Tibial nerve (tissue), 4 donors: ENCODE data around the gene SDK1. TPM values are rescaled to one million over a fixed set of nuclear protein-coding genes. Genes with fewer than 3 reads are reported as not detected.

ENCODE experiments used
- DNase-seq, 2 donors: peaks; one replicate each; pipeline ENCODE4 v3.0.0-alpha.2; 2019; ENCODE audit warnings: low spot score in 2 of 2
- H3K27ac ChIP-seq, 4 donors: fragments of 200-600 bp; sonication (generic) in 3 of 4; one replicate each; pipeline ENCODE4 v1.5.1; 2017 to 2019; ENCODE audit warnings: mild to moderate bottlenecking in 1 of 4
- H3K27me3 ChIP-seq, 2 donors: fragments of 200-600 bp; sonication (generic) in 1 of 2; one replicate each; pipeline versions ENCODE4 v1.5.1 to v1.6.0; 2017 to 2019
- H3K36me3 ChIP-seq, 3 donors: fragments of 200-600 bp; sonication (generic); one replicate each; pipeline ENCODE4 v1.5.1; 2018 to 2019
- H3K4me1 ChIP-seq, 4 donors: fragments of 200-600 bp; sonication (generic) in 3 of 4; one replicate each; pipeline ENCODE4 v1.5.1; 2017 to 2019
- H3K4me3 ChIP-seq, 4 donors: fragments of 200-600 bp; sonication (generic) in 3 of 4; one replicate each; pipeline ENCODE4 v1.5.1; 2017 to 2019; ENCODE audit warnings: mild to moderate bottlenecking in 1 of 4, moderate library complexity in 1 of 4
- H3K9me3 ChIP-seq, 4 donors: fragments of 200-600 bp; sonication (generic) in 3 of 4; one replicate each; pipeline ENCODE4 v1.5.1; 2017 to 2019
- EP300 ChIP-seq, 2 donors: sonication (generic); formaldehyde crosslinking; IDR thresholded peaks; one replicate each; pipeline ENCODE4 v1.6.1; 2017; ENCODE audit warnings: antibody characterized with exemption in 2 of 2, mild to moderate bottlenecking in 1 of 2
- POLR2A ChIP-seq, 2 donors: fragments of 450-650 bp; IDR thresholded peaks; one replicate each; pipeline ENCODE4 v1.6.1; 2017; ENCODE audit warnings: antibody characterized with exemption in 2 of 2, mild to moderate bottlenecking in 2 of 2, moderate library complexity in 2 of 2
- WGBS, 2 donors: methylation state at CpG; one replicate each; pipeline ENCODE4 v1.1.5; 2018; 5-methylcytosine and 5-hydroxymethylcytosine counted together
- total RNA-seq, 4 donors: library from RNA; depleted of rRNA; stranded (reverse); fragments of >200 nt; gene quantifications; one replicate each; pipeline ENCODE4 v1.1.0, GENCODE V29; 2016
- TF ChIP-seq, protein P1 (sequence below), 5 experiments: fragments of 200-600 bp in 3 of 5; fragments of 450-650 bp in 2 of 5; sonication (generic) in 3 of 5; IDR thresholded peaks; one replicate each; pipeline ENCODE4 v1.5.1; 2016 to 2019; ENCODE audit warnings: antibody characterized with exemption in 5 of 5, mild to moderate bottlenecking in 3 of 5, moderate library complexity in 2 of 5

Gene SDK1
- total RNA-seq, 4 donors from 2014 or later = 8.2 to 16.2 (median 12.9) TPM

DNA sequence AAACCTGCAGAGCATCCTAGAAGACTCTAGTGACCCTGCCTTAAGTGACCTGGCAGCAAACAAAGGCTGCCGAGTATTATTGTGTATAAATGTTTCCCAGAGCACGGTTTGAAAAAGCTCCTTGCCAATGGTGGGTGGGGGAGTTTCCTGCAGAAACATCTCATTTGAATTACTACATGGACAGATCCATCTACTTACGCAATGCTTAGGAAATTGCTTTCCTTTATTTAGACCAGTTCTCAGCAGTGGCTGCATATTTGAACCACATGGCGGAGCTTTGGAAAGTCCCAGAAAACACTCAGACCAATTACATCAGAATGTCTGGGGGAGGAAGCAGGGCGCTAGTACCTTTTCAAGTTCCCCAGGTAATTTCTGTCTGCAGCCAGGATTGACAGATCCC, 560.9 kb downstream of the SDK1 start:
- no peak overlapping the region for H3K4me3 ChIP-seq
- H3K27me3 ChIP-seq = no peaks in the 10 kb centered on the region
- H3K9me3 ChIP-seq = peaks cover 0 to 3% (median 0%) of the 10 kb centered on the region in 4 donors
- 23 to 34% methylated on average over 5 of the region's 5 CpGs for WGBS, 2 donors
- H3K36me3 ChIP-seq = no peaks in the 10 kb centered on the region
- TF ChIP-seq EP300 (IDR thresholded peaks at IDR 0.05) (peak in 1 of 2 donors; percentile 67), POLR2A (IDR thresholded peaks at IDR 0.05) (no peak)
- no peak overlapping the region for H3K27ac ChIP-seq
- DNase-seq = peak in 1 of 2 donors; percentile 32
- H3K4me1 ChIP-seq = peaks cover 0 to 13% (median 0%) of the 10 kb centered on the region in 4 donors

DNA sequence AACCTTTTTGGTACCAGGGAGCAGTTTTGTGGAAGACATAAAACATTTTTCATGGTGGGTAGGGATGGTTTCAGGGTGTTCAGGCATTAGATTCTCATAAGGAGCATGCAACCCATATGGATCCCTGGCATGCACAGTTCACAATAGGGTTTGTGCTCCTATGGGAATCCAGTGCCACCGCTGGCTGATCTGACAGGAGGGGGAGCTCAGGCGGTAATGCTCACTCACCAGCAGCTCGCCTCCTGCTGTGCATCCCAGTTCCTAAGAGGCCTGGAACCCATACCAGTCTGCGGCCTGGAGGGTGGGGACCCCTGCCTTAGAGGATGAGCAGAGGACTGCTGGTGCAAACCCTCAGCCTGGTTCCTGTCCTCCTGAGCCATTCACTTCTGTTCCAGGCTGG, 561.7 kb downstream of the SDK1 start:
- no peak for DNase-seq
- Histone ChIP-seq H3K9me3 (peaks cover 0 to 3% (median 0%) of the 10 kb centered on the region in 4 donors), H3K36me3 (no peaks in the 10 kb centered on the region), H3K4me1 (peaks cover 0 to 13% (median 0%) of the 10 kb centered on the region in 4 donors), H3K4me3 (no peak overlapping the region), H3K27me3 (no peaks in the 10 kb centered on the region), H3K27ac (no peak overlapping the region)
- WGBS, 2 donors = 88% methylated on average over 4 of the region's 4 CpGs; no CpG with 5 or more reads in 1 of the 2 donors
- no peak for TF ChIP-seq POLR2A (IDR thresholded peaks at IDR 0.05)
- TF ChIP-seq EP300 (IDR thresholded peaks at IDR 0.05) = no peak
- TF ChIP-seq, protein P1, sequence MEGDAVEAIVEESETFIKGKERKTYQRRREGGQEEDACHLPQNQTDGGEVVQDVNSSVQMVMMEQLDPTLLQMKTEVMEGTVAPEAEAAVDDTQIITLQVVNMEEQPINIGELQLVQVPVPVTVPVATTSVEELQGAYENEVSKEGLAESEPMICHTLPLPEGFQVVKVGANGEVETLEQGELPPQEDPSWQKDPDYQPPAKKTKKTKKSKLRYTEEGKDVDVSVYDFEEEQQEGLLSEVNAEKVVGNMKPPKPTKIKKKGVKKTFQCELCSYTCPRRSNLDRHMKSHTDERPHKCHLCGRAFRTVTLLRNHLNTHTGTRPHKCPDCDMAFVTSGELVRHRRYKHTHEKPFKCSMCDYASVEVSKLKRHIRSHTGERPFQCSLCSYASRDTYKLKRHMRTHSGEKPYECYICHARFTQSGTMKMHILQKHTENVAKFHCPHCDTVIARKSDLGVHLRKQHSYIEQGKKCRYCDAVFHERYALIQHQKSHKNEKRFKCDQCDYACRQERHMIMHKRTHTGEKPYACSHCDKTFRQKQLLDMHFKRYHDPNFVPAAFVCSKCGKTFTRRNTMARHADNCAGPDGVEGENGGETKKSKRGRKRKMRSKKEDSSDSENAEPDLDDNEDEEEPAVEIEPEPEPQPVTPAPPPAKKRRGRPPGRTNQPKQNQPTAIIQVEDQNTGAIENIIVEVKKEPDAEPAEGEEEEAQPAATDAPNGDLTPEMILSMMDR (IDR thresholded peaks at IDR 0.05) = no peak

DNA sequence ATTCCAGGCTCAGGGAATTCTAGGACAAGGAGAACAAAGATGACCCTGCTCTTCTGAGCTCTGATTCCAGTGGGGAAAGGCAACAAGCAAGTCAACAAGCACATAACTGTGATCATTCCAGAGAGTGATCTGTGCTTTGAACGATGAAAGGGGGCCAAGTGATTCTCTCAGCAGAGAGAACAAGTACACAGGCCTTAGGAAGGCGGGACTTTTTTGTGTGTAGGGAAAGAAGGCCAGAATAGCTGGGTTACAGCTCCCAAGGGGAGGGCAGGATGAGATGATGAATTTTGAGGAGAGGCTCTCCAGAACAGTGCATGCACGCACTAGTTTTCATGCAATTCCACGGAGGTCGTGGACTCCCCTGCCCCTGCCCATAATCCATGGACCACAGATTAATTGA, 565.2 kb downstream of the SDK1 start:
- Histone ChIP-seq H3K4me1 (peaks cover 0 to 13% (median 0%) of the 10 kb centered on the region in 4 donors), H3K27ac (peak overlapping the region in 2 of 4 donors; percentile 31 to 41), H3K4me3 (no peak overlapping the region), H3K27me3 (no peaks in the 10 kb centered on the region), H3K9me3 (peaks cover 0 to 3% (median 0%) of the 10 kb centered on the region in 4 donors), H3K36me3 (no peaks in the 10 kb centered on the region)
- DNase-seq = peak in 1 of 2 donors; percentile 12
- TF ChIP-seq EP300 (IDR thresholded peaks at IDR 0.05) (no peak), POLR2A (IDR thresholded peaks at IDR 0.05) (no peak)
- TF ChIP-seq, protein P1 (IDR thresholded peaks at IDR 0.05) = no peak
- WGBS, 2 donors = 55 to 62% methylated on average over 5 of the region's 5 CpGs

DNA sequence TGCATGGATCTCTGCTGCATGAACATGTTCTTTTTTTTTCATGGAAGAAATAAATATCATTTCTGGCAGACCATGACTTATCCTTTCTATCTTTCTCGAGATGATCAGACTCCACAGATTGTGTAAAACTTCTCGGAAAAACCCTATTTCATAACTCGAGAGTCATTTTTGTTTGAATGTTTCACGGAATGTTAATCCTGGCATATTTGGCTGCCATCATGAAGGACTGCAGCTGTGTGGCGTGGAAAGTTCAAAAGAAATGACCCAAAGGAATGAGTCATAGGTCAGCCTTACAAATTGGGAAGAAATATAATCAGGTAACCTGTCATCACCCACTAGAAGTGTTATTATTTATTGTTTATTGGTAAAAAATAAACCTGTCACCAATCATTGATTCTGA, 566.8 kb downstream of the SDK1 start:
- DNase-seq = no peak
- no peaks in the 10 kb centered on the region for H3K4me1 ChIP-seq
- H3K27ac ChIP-seq = no peak overlapping the region
- TF ChIP-seq, protein P1 (IDR thresholded peaks at IDR 0.05) = no peak
- TF ChIP-seq EP300 (IDR thresholded peaks at IDR 0.05) = no peak
- TF ChIP-seq POLR2A (IDR thresholded peaks at IDR 0.05) = no peak
- no peaks in the 10 kb centered on the region for H3K27me3 ChIP-seq
- H3K4me3 ChIP-seq = no peak overlapping the region
- peaks cover 0 to 7% (median under 1%) of the 10 kb centered on the region in 4 donors for H3K9me3 ChIP-seq
- no peaks in the 10 kb centered on the region for H3K36me3 ChIP-seq
- 68 to 80% methylated on average over 5 of the region's 5 CpGs for WGBS, 2 donors

DNA sequence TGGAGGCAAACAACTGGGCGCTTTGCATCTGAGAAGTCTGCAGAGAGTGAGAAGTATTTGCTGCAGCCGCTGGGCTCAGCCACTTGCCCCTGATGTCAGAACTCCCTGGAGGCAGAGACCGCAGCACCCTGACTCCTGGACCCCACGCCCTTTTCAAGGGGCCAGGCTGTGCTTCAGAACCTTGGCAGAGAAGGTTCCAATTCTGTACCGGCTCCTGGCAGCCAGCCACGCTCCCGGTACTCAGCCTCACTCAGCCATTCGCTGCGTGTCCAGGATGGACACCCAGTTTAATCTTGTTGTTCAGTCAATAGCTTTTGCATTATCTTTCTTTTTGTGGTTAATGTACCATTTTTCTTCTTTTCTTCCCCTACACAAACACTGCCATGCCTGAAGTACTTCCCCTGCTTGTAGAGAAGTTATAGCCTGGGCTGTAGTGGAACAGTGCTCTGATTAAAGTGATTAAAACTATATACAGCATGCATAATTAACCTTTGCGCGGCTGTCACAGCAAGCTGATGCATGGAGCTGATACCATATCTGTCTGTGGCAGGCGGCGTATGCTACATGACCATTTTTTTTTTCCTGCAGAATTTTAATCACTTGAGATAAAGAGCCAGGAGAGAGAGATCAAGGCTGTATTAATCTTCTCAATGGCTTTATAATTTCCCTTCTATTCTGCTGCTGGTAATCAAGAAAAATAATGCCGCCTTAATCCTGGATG, 578.5 kb downstream of the SDK1 start:
- Histone ChIP-seq H3K4me1 (no peaks in the 10 kb centered on the region), H3K4me3 (no peak overlapping the region), H3K9me3 (peaks cover 0 to 2% (median 0%) of the 10 kb centered on the region in 4 donors), H3K27ac (no peak overlapping the region), H3K27me3 (no peaks in the 10 kb centered on the region), H3K36me3 (no peaks in the 10 kb centered on the region)
- WGBS, 2 donors = 42 to 67% methylated on average over 14 of the region's 14 CpGs
- DNase-seq = no peak
- TF ChIP-seq, protein P1 (IDR thresholded peaks at IDR 0.05) = no peak
- TF ChIP-seq EP300 (IDR thresholded peaks at IDR 0.05) (no peak), POLR2A (IDR thresholded peaks at IDR 0.05) (no peak)
